ENCODE results near the gene TUBG1.
"Not testable (repeated sequence)": the region's sequence is repeated elsewhere in the genome, so short reads cannot be mapped to it uniquely, and the experiment has no call there.

TUBG1 gene

GRCh38 chr17:42627032-42627764 is 17.7 kb downstream of the TUBG1 start:
- DNase-seq, result not testable (repeated sequence)

DNA sequence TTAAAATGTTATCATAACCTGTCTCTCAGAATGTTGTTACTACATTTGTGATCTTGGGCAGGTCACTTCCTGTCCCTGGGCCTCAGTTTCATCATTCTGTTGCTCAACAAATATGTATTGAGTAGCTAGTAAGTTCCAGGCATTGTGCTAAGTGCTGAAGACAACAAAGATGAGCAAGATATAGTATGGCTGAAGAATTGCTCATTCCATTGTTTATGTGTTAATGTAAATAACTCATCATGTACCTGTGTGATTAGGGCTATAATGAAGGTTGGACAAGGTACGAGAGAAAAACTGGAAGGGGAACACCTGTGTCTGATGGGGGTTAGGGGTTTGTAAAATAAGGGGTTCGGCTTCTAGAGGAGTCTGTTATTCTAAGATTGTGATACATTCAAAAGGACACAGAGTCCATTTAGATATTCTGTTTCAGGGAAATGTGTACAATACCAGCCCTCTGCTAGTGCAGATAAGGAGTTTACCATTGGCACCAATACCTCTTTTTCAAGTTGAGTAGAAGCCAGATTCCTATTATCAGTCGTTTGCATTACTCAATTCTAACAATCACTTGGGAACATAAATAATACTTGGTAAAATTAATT is 20.0 kb downstream of the TUBG1 start:
- DNase-seq, result peak in 3 of 4 experiments; percentile 2 to 38 (median 27)

GRCh38 chr17:42632949-42633444 is 23.5 kb downstream of the TUBG1 start:
- DNase-seq, result no peak

GRCh38 chr17:42639525-42640113 is 30.1 kb downstream of the TUBG1 start:
- DNase-seq, result no peak

DNA sequence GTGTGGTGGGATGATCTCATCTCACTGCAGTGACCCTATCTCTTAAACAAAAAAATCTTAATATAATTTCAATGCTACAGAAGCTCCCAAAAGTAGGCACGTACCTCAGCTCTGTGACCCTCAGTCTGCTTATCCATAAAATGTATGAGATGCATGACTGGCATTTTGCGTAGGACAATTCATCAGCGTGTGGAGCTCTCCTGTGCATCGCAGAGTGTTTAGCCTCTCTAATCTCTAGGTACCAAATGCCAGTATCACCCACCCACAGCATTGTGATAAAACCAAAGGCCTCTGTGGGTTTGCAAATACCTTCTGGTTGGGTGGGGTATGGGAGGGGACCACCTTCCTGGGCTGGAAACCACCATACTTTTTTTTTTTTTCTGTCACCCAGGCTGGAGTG is 30.6 kb downstream of the TUBG1 start:
- DNase-seq, result no peak

DNA sequence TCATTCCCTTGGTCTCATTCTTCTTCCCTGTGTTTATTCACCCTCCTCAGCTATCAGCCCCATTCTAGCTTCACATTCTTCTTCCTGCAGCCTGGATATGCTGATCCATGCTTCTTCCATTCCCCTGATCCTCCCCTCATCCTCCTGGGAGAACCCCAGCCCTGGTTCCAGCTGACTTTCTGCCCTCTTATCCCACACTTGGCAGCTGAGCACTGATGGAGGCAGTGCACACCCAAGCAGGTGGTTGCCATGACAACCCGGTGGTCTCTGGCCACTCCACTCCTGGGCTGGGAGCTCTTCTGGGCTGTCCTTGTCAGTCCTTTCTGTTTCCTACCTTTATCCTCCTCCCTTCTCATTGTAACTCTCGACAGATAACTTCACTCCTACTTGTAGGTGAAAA is 32.9 kb downstream of the TUBG1 start:
- DNase-seq, result no peak

GRCh38 chr17:42647778-42648177 is 38.3 kb downstream of the TUBG1 start:
- no peak for DNase-seq

- DNase-seq, result no peak
Measured at GRCh38 chr17:42651392-42651791, 41.9 kb downstream of the TUBG1 start.

- peak in 1 of 4 experiments; percentile 18 for DNase-seq
Measured at GRCh38 chr17:42653179-42654124, 44.0 kb downstream of the TUBG1 start.

- no peak for DNase-seq
Measured at GRCh38 chr17:42655528-42655927, 46.0 kb downstream of the TUBG1 start.

- no peak for DNase-seq
Measured at GRCh38 chr17:42657824-42658588, 48.5 kb downstream of the TUBG1 start.

- peak; percentile 80 to 93 (median 87) for DNase-seq
Measured at GRCh38 chr17:42659079-42659931, 49.8 kb downstream of the TUBG1 start, which contains the start of gene TUBG2. Gene TUBG2, plus strand, starts transcription at chr17:42659284. Its CDS starts 220 bp downstream, at chr17:42659504.

GRCh38 chr17:42659932-42660274 is 50.4 kb downstream of the TUBG1 start:
- DNase-seq, result not testable (repeated sequence)

- no peak for DNase-seq
Measured at GRCh38 chr17:42660692-42661345, 51.3 kb downstream of the TUBG1 start.
